HG02763 (cell line): ENCODE measurements around the gene SYNPO.

Experiments
- ATAC-seq: cut with Tn5 transposase; IDR thresholded peaks from one replicate; pipeline ENCODE4 v1.9.1; 2021; ENCODE audit warnings: mild to moderate bottlenecking, moderate library complexity; ENCODE audit not compliant: unreplicated experiment

SYNPO gene

GRCh38 chr5:150639751-150640150 is 709 bp upstream of the SYNPO start:
- ATAC-seq = no peak

- no peak for ATAC-seq
These were observed 628 bp downstream of the SYNPO start for GRCh38 chr5:150641006-150641570.

DNA sequence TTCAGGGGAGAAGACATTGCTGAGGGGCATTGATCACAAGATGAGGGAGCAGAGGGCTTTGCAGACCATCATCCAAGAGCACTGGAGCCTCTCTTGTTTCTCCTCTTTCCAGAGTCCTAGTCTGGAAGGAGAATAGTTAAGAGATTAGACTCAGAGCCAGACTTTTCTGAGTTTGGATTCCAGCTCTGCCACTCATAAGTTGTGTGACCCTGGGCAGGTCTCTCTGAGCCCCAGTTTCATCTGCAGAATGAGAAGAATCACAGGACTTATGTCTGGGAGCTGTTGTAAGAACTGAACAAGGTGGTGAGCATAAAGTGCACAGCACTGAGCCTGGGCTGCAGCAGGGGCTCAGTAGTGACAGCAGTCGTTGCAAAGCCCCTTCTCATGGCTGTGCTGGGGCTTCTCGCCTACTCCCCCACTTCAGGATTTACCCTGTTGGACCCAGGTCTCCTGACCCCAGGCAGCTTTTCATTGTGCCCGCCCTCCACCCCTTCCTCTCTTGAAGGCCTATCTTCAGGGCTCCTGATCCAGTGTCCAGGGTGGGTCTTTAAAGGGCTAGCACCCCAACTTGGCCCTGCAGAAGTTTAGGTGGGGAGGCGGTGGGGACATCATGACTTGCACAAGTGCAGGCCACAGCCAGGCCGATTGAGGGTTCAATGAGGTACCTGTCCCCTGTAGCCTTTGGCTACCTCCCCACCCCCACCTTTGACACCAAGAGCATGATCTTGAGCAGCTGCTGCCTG is 1.5 kb downstream of the SYNPO start:
- no peak for ATAC-seq

DNA sequence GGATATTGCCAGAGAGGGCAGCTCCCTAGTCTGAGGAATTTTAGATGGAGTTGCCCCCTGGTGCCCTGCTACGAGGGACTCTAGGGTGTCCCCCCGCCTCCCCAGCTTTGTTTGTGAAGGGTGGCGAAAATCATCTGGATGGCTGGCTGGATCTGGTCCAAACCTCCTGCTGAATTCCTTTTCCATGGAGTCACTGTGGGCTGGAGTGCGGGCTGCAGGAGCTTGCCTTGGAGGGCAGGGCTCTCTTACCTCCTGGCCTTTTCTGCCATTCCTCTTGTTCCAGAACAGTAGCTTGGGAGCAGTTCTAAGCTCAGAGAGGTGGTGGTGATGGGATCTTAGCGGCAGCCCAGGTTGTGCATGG is 2.1 kb downstream of the SYNPO start:
- ATAC-seq = no peak

DNA sequence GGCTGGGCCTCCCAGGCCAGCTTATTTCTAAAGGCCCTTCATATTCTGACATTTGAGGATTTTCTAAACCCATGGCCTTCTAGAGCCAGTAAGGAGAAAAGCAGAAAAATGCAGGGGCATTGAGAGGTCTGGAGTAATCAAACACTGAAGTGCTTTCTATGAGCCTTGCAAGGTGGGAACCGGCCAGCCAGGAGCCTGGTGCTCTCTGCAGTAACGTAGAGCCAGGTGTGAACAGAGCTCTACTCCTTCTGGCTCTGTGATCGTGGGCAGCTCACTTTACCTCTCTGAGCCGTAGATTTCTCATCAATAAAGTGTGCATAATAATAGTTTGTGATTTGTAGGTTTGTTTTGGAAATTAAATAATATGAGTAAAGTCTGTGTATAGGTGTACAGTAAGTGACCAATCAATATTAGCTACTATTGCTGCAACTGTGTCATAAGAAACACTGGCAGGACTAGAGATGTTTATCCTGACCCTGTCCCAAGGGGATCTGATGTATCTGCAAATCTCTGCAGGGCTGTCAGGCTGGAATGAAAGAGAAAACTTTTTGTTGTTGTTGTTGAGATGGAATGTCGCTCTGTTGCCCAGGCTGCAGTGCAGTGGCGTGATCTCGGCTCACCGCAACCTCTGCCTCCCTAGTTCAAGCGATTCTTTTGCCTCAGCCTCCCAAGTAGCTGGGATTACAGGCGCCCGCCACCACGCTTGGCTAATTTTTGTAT is 2.7 kb downstream of the SYNPO start:
- ATAC-seq = no peak

DNA sequence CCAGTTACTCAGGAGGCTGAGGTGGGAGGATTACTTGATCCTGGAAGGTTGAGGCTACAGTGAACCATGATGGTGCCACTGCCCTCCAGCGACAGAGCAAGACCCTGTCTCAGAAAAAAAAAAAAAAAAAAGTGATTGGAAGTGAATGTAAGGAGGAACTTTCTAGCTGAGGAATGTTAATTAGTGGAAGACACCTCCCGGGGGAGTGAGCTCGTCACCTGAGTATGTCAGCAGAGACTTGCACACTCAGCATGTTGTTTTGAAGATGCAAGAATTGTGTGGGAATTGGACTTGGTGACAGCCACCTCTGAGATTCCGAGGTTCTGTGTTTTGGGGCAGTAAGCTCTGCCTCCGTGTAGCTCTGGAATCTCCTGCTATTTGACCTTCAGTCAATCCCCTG is 3.6 kb downstream of the SYNPO start:
- ATAC-seq = no peak

GRCh38 chr5:150644514-150644913 is 4.1 kb downstream of the SYNPO start:
- ATAC-seq = no peak

DNA sequence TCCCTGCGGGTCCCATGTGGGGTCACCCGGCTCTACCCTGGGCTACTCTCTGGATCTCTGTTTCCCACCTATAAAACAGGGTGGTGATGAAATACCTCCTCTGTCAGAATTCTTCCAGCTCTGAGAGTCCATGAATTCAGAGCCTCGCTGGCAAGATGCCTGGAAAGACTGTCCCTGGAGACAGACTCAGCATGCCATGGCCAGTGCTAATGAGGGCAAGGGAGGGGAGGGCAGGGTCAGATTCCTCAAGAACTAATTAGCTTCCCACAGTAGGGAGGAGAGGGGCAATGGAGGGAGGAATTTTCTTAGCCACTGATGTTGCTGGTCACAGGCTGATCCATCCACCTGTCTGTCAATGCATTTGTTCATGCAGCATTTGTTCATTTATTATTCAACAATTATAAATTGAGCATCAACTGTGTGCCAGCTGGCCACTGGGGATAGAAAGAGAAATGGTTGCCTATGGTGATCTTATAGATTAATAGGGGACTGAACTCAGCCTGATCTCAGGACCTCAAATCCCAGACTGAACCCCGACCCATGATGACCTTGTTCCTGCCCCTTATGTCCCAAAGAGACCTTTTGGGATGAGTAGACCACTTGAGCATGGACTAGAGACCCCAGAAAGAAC is 4.7 kb downstream of the SYNPO start:
- ATAC-seq = no peak

- ATAC-seq = no peak
These were observed 7.1 kb downstream of the SYNPO start for GRCh38 chr5:150647275-150648251.

DNA sequence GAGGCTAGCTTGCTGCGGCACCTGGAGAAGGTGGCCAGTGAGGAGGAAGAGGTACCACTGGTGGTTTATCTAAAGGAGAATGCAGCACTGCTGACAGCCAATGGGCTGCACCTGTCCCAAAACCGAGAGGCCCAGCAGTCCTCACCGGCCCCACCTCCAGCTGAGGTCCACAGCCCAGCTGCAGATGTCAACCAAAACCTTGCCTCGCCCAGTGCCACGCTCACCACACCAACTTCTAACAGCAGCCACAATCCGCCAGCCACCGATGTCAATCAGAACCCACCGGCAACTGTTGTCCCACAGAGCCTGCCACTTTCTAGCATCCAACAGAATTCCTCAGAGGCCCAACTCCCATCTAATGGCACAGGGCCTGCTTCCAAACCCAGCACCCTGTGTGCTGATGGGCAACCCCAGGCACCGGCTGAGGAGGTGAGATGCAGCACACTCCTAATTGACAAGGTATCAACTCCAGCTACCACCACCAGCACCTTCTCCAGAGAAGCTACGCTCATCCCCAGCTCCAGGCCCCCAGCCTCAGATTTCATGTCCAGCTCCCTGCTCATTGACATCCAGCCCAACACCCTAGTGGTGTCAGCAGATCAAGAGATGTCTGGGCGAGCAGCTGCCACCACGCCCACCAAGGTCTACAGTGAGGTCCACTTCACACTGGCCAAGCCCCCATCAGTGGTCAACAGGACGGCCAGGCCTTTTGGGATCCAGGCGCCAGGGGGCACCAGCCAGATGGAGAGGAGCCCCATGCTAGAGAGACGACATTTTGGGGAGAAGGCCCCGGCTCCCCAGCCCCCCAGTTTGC is 8.0 kb downstream of the SYNPO start:
- ATAC-seq = no peak

DNA sequence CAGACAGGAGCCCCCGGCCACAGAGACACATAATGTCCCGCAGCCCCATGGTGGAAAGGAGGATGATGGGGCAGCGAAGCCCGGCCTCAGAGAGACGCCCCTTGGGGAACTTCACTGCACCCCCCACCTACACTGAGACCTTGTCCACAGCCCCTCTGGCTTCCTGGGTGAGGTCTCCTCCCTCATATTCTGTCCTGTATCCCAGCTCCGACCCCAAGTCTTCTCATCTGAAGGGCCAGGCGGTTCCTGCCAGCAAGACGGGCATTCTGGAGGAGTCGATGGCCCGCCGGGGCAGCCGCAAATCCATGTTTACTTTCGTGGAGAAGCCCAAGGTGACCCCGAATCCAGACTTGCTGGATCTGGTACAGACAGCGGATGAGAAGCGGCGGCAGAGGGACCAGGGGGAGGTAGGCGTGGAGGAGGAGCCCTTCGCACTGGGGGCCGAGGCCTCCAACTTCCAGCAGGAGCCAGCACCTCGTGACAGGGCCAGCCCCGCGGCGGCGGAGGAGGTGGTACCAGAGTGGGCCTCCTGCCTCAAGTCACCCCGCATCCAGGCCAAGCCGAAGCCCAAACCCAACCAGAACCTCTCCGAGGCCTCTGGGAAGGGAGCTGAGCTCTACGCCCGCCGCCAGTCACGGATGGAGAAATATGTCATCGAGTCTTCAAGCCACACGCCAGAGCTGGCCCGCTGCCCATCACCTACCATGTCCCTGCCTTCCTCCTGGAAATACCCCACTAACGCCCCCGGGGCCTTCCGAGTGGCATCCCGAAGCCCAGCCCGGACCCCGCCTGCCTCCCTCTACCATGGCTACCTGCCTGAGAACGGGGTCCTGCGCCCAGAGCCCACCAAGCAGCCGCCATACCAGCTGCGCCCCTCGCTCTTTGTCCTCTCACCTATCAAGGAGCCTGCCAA is 8.9 kb downstream of the SYNPO start:
- no peak for ATAC-seq

DNA sequence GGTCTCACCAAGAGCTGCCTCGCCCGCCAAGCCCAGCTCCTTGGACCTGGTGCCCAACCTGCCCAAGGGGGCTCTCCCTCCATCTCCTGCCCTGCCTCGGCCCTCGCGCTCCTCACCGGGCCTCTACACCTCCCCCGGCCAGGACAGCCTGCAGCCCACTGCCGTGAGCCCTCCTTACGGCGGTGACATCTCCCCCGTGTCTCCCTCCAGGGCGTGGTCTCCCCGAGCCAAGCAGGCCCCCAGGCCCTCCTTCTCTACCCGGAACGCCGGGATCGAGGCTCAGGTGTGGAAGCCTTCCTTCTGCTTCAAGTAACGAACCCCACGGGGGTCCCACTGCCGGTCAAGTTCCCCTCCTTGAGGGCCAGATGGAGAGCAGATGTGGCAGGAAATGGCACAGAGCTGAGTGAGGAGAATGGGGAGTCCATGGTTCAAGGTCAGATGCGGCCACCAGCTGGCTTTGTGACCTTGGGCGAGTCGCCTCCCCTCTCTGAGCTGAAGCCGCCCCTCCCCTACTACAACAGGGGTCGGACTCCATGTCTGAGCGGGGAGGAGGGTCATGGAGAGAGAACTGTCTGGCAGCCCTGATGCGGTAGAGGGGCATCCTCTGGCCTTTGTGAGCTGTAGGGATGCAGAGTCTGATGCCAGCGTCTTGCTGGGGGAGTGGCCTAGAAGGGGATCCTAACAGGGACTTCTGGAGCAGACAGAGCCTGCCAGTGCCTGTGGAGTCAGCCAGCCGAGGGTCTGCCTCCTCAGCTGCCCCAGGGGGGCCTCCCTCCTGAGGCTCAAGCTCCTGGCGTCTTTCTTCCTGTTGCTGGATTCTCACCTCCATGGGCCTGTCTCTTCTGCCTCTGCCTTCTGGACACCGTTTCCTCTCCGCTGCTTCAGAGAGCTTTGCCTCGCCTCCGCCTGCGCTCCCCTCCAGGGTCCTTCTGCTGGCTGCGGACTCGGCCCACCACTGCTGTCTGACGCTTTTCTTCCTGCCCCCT is 9.9 kb downstream of the SYNPO start:
- no peak for ATAC-seq

- ATAC-seq = no peak
These were observed 10.9 kb downstream of the SYNPO start for GRCh38 chr5:150651382-150651781.

DNA sequence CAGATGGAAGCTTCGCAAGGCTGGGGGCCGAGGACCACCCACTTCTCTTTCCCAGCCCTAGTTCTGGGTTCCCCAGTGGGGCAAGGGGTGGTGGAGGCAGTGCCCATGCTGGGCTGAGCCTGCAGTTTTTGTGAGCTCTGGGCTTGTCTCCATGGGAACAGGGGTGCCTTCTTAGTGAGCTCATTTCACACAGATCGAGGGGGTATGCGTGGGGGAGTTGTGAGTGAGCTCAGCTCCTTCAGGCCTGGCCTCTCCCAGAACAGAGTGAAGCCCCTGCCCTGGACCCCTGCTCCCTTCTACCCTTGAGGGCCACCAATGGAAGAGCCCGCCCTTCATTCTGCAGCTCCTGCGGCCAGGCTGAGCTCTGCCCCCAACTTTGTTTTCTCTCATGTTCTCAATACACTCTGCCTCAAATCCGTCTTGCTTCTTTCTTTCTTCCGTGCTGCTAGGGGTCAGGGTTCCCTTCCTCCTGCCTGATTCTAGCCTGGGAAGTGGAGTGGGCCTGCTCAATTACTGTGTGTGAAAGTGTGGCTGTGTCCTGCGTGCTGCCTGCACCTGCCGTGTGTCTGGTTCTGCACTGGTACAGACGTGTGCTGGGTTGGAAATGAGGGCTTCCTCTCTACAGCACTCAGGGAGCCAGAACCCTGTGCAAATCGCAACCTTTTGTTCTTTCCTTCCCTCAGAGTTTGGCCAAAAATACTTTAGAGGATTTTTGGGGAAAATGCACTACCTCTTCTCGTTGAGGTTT is 11.6 kb downstream of the SYNPO start:
- no peak for ATAC-seq

DNA sequence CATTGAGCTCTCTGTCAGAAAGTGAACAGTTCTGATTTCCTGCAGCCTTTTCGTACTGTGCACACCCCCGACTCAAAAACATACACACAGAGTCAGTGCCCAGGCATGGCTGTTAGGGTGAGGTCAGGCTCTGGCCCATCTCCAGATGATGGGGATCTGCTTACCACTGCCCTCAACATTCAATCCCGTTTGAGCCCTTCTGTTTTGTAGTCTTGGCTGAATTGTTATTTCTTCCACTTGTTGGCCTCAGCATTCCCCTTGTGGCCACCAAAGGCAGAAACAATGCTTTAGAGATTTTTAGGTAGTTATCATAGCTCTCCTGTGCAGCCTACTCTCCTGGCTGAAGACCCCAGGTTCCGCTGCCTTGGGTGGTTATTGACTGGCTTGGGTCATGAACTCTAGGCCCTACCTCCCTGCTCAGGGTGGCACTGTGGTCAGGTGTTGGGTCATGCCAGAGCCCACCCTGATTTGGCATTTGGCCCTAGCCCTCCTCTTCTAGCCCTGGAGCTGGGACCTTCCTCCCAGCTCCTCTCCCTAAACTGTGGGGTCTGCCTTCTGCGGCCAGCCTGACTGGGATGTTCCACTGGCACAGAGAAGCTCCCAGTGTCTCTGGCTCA is 12.8 kb downstream of the SYNPO start:
- ATAC-seq = no peak

DNA sequence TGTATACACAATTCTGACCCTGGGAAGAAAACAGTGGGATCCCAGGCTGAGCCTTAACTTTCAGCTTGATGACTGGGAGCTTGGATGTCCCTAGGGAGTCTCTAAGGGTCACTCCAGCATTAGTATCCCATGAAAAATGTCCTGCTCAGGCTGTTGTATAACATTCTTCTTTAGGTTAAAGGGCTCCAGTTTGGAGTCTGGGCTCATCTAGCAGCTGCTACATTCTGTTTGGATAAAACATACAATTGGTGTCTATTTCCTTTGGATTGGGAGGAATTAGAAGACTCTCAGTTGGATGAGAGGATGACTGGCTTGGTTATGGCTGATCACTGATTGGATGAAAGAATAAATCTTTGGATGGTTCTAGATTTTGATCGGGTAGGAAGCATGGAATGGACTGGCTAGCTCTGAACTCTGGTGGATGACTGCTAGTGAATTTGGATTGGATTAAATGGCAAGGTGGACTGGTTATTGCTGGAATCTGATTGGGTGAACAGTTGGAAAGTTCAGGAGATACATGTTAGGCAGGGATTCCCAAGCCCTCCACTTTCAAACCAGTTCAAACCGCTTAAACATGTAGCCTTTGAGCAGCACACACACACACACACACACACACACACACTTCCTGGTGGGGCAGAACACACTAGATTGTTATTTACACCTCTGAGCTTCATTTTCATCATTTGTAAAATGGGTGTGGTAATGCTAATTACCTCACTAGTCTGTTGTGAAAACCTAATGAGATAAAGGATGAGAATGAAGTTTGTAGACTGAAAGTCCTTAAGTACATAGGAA is 13.5 kb downstream of the SYNPO start:
- ATAC-seq = no peak
